ENCODE results near the gene STMND1.

Gene STMND1

DNA sequence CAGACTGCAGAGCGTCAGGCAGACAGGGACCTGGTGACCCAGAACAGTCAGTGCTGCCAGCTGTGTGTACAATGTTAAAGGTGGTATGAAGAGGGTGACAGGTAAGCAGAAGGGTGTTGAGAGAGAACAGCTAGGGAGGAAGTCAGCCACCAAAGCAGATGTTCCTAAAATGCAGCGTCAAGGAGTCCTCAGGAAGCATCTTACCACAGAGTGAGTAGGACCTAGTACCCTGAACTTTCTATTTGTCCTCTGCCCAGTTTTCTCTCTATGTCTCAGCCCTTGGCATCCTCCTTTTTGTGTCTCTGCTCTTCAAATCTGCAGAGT lies 14.2 kb downstream of the STMND1 start:
- no peak for DNase-seq
- Histone ChIP-seq H3K27me3 (replicated peaks) (no peaks in the 10 kb centered on the region), H3K27ac (no peak overlapping the region), H3K36me3 (replicated peaks) (no peaks in the 10 kb centered on the region), H3K4me3 (ENCODE audit: low read depth, low read length) (no peak overlapping the region)
- in situ Hi-C loops (cut with HindIII; ENCODE audit: low pct_ligation_motif_present, low sequenced_read_pairs): no loop called here
- TF ChIP-seq, protein P1, sequence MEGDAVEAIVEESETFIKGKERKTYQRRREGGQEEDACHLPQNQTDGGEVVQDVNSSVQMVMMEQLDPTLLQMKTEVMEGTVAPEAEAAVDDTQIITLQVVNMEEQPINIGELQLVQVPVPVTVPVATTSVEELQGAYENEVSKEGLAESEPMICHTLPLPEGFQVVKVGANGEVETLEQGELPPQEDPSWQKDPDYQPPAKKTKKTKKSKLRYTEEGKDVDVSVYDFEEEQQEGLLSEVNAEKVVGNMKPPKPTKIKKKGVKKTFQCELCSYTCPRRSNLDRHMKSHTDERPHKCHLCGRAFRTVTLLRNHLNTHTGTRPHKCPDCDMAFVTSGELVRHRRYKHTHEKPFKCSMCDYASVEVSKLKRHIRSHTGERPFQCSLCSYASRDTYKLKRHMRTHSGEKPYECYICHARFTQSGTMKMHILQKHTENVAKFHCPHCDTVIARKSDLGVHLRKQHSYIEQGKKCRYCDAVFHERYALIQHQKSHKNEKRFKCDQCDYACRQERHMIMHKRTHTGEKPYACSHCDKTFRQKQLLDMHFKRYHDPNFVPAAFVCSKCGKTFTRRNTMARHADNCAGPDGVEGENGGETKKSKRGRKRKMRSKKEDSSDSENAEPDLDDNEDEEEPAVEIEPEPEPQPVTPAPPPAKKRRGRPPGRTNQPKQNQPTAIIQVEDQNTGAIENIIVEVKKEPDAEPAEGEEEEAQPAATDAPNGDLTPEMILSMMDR (IDR thresholded peaks at IDR 0.05; ENCODE audit: low read depth, low read length, missing control alignments): no peak

DNA sequence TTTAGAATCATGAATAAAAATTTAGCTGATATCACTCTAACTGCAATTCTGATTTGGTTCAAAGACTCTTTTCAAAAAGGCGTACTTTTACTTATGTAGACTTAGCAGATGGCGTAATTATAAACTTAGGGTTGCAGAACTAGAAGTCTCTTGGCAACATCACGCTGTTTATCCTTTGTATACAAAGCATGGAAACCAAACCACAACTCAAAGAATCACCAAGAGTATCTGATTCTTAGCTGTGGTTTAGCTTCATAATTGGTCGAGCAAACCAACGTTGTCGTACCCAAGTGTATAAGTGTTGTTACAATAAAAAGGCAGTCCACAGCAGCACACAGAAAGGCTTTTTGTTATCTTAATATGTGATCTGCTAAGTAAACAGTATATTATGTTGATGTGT lies 18.2 kb downstream of the STMND1 start:
- in situ Hi-C loops (cut with HindIII; ENCODE audit: low pct_ligation_motif_present, low sequenced_read_pairs): no loop called here
- no peak for DNase-seq
- Histone ChIP-seq H3K27ac (no peak overlapping the region), H3K36me3 (replicated peaks) (no peaks in the 10 kb centered on the region), H3K4me3 (ENCODE audit: low read depth, low read length) (no peak overlapping the region), H3K27me3 (replicated peaks) (no peaks in the 10 kb centered on the region)
- TF ChIP-seq, protein P1 (IDR thresholded peaks at IDR 0.05; ENCODE audit: low read depth, low read length, missing control alignments): no peak

DNA sequence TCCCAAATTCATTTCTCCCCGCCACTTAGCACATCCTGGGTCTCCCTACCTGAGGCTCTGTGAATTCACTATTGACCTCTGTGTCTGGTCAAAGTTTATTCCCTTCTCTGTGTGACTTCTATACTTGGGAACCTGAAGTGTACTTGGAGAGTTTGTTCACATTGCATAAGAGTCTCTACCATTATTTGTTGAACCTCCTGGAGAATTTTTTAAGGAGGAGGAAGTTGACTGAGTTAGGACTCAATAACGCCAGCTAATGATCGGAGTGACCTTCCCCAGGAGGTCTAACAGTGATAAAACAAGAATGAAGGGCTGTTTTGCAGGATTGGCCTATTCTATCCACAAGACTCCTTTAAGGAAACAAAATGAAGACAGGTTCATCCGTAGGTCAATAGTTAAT lies 23.6 kb downstream of the STMND1 start:
- TF ChIP-seq, protein P1 (IDR thresholded peaks at IDR 0.05; ENCODE audit: low read depth, low read length, missing control alignments): no peak
- in situ Hi-C loops (cut with HindIII; ENCODE audit: low pct_ligation_motif_present, low sequenced_read_pairs): no loop called here

DNA sequence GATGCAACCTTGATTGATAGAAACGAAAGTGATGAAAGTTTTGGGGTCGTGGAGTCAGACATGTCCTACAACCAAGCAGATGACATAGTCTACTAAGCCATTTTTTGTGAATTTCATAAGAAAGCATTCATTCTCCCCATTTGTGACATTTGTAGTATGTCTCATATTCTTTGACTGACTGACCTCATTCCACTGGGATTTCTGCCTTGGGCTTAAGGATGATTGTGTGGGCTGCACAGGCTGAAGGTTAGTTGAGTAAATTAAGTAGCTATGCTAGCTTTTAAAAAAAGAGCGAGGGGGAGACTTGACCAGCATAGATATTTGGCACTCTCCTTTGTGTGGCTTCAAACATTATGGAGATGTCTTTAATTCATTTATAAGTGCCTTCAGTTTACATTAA lies 28.9 kb downstream of the STMND1 start:
- Histone ChIP-seq H3K27me3 (replicated peaks) (no peaks in the 10 kb centered on the region), H3K4me3 (ENCODE audit: low read depth, low read length) (no peak overlapping the region), H3K27ac (no peak overlapping the region), H3K36me3 (replicated peaks) (no peaks in the 10 kb centered on the region)
- TF ChIP-seq, protein P1 (IDR thresholded peaks at IDR 0.05; ENCODE audit: low read depth, low read length, missing control alignments): no peak
- no peak for DNase-seq
- in situ Hi-C loops (cut with HindIII; ENCODE audit: low pct_ligation_motif_present, low sequenced_read_pairs): no loop called here

More for the DNA sequence above, 23.6 kb downstream of the STMND1 start:
- Histone ChIP-seq H3K4me3 (ENCODE audit: low read depth, low read length) (no peak overlapping the region), H3K36me3 (replicated peaks) (no peaks in the 10 kb centered on the region), H3K27ac (no peak overlapping the region), H3K27me3 (replicated peaks) (no peaks in the 10 kb centered on the region)
- no peak for DNase-seq

DNA sequence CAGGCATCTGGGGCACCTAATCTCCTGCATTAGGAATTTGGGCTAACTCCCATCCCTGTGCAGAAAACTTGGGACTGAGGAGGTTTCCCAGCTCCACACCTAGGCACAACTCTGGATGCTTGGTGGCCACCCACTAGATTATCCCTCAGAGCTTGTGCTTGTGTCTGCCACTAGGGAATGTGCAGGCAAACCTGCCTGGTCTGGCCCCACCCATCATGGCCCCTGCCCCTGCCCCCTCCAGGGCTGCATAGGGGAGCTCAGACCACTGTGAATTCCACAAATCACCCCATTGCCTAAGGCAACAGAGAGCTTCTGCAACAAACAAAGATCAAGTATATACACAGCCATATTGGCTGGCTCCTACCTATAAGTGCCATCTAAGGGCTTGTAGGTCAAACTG lies 31.1 kb downstream of the STMND1 start:
- TF ChIP-seq, protein P1 (IDR thresholded peaks at IDR 0.05; ENCODE audit: low read depth, low read length, missing control alignments): no peak
- in situ Hi-C loops (cut with HindIII; ENCODE audit: low pct_ligation_motif_present, low sequenced_read_pairs): no loop called here

DNA sequence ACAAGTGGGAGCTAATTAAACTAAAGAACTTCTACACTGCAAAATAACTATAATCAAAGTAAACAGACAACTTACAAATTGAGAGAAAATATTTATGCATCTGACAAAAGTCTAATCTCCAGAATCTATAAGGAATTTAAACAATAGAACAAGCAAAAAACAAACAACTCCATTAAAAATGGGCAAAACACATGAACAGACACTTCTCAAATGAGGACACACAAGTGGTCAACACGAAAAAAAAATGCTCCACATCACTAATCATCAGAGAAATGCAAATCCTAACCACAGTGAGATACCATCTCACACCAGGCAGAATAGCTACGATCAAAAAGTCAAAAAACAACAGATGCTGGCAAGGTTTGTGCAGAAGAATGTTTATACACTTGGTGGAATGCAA lies 36.2 kb downstream of the STMND1 start:
- Histone ChIP-seq H3K36me3 (replicated peaks) (no peaks in the 10 kb centered on the region), H3K27ac (no peak overlapping the region), H3K27me3 (replicated peaks) (no peaks in the 10 kb centered on the region), H3K4me3 (ENCODE audit: low read depth, low read length) (no peak overlapping the region)
- DNase-seq: no peak
- in situ Hi-C loops (cut with HindIII; ENCODE audit: low pct_ligation_motif_present, low sequenced_read_pairs): no loop called here
- TF ChIP-seq, protein P1 (IDR thresholded peaks at IDR 0.05; ENCODE audit: low read depth, low read length, missing control alignments): no peak

More for the DNA sequence above, 31.1 kb downstream of the STMND1 start:
- Histone ChIP-seq H3K27ac (no peak overlapping the region), H3K4me3 (ENCODE audit: low read depth, low read length) (no peak overlapping the region), H3K36me3 (replicated peaks) (no peaks in the 10 kb centered on the region), H3K27me3 (replicated peaks) (no peaks in the 10 kb centered on the region)
- no peak for DNase-seq

Data from brain microvascular endothelial cell (primary cell).